Stimulated activated CD4-positive, alpha-beta T cell treated with anti-CD3 and anti-CD28 coated beads, Interleukin-15, amount 100 ng/mL, for 1 hour (primary cell): Measurements from ENCODE around the gene CHAT.

Source experiments
- DNase-seq, 2 donors: peaks; one replicate each; pipeline ENCODE4 v3.0.0-alpha.2; 2020; ENCODE audit warnings: low read depth in 1 of 2, low spot score in 1 of 2

Gene CHAT

DNA sequence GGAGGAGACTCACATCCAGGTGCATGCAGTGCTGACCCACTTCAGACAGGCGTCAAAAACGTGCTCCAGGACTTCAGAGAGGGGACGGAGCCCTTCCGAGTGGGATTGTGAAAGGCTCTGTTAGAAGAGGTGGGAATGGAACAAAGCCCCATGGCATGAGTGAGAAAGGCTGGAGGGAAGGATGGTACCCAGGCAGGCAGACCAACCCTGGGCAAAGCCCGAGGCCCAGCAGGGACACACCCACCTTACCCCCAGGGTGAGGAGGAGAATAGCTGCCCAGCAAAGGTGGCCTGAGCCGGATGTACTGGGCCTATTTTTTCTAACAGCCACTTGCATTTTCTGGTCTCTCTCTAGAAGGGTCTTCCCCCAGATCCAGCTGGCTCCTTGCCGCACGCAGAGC, 14.8 kb downstream of the CHAT start:
- no peak for DNase-seq

GRCh38 chr10:49629431-49629881, 15.6 kb downstream of the CHAT start:
- no peak for DNase-seq

- DNase-seq = no peak
Measured at GRCh38 chr10:49631975-49632374, 18.1 kb downstream of the CHAT start.

- DNase-seq = no peak
Measured at GRCh38 chr10:49632406-49633317, 18.8 kb downstream of the CHAT start.

GRCh38 chr10:49633327-49634068, 19.7 kb downstream of the CHAT start:
- DNase-seq = no peak

GRCh38 chr10:49634069-49634660, 20.3 kb downstream of the CHAT start:
- no peak for DNase-seq

GRCh38 chr10:49642311-49642710, 28.5 kb downstream of the CHAT start:
- no peak for DNase-seq

DNA sequence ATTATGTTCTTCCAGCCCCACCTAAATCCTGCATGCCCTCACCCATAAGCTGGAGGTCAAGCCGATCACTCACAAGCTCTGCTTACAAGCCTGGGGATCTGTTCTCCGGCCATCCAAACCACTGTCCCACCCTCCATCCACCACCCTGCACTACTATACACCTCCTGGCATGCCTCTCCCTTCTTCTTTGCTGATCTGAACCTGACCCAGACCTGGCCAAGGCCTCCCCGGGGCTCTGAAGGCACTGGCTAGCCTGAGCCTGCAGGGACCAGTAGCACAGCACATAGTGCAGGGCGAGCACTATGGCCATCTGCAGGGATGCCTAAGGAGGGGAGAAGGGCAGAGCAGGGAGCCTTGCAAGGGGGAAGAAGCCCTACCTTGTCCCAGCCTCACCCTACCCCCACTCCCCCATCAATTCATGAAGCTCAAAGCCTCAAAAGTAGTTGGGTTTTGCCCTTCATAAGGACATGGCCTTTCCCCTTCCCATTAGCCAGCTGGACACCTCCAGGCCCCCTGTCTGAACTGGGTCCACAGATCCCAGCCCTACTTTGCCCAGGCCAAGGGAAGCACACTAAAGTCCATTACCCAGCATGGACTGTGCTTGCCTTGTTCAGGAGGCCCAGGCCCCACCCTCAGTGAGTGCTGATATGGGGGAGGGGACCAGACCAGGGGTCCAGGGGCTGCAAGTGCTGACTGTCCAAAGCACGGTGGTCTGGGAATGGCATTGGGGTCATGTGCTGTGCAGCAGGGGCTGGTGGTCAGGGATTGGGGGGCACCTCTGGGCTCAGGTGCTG, 29.6 kb downstream of the CHAT start:
- no peak for DNase-seq

DNA sequence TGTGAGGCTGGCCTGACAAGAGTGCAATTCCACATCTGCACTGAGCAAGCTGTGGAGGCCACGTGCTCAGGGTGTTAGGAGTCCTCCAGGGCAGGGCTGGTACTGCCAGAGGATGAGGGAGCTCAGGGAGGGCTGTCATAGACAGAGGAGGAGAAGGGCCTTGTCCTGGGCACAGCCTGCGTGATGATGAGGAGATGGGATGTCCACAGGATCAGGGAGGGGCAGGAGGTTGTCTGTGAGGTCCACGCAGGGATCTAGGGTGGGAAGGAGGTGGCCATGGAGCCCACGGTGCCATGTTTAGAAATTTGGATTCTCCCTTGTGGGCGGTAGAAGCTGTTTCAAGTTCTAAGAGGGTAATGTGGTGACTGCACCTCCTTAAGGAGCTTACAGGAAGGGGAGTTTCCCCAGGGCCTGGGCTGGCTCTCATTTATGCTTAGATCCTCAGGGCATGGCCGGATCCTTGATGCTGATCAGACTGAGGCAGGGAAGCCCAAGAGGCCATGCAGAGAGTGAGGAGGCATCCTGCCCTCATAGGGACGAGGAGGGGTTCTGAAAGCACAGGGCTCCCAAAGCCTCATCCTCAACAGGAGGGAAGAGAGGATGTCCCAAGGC, 30.3 kb downstream of the CHAT start:
- DNase-seq = no peak

- DNase-seq = no peak
Measured at GRCh38 chr10:49645417-49645816, 31.6 kb downstream of the CHAT start.

DNA sequence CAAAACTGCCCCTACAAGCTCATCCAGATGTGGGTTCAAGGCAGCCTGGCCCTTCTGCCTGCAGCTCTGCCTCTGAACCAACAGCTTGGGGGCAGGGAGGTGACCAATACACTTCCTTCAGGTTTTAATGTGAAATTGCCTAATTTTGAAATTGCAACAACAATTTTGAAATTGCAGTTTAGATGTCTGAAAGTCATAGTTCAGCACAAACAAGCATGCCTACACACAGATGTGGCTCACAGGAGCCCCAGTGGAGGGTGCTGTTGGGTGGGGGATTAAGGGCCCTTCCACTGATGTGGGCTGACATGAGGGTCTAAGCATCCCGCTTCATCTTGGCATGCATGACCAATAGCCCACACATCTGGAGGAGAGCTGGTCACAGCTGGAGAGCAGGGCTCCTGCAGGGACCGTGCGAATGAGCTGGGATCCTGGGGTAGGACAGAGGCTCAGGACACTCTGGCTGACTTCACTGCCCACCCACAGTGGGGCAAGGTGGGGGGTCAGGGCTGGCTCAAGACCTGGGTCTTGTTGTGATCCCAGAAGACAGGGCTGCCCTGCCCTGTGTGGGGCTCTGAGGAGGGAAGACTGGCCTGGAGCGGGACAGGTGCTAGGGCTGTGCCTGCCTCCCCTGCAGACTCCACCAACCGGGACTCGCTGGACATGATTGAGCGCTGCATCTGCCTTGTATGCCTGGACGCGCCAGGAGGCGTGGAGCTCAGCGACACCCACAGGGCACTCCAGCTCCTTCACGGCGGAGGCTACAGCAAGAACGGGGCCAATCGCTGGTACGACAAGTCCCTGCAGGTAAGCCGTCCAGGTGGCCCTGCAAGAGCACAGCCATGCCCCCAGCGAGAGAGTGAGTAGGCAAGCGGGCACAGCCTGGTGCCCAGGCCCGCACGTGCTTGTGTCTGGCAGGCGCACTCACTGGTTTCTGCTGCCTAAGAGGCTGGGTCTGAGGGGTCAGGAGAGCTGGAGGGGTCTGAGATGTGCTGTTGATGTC, 32.3 kb downstream of the CHAT start:
- DNase-seq = no peak

GRCh38 chr10:49647554-49647953, 33.7 kb downstream of the CHAT start:
- no peak for DNase-seq

DNA sequence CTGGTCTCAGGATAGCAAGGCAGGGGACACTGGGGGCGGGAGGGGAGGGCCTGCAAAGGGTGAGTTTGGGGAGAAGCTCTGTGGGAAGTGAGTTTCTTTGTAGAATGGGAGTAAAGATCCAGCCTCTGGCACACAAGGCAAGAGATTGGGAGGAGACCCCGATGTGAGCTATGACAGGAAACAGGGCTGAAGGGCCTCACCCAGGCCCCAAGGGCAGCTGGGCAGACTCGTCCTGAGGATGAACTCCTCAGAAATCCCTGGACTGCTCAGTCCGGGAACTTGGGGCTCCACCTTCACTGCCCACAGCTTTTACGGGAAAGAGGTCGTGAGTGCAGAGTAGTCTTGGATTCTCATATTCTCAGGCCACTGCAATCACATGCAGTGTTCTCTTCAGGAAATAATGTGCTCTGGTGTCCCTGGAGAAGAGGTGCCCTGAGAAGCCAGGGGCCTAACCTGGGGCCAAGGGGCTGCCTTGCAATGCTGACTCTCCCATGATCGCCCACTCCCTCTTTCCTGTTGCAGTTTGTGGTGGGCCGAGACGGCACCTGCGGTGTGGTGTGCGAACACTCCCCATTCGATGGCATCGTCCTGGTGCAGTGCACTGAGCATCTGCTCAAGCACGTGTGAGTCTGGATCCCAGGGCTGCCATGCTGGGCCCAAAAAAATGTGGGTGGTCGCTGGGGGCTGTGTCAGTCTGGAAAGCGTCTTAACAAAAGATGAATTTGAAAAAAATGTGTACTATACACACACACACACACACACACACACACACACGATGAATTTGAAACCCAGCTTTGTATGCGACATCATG, 34.4 kb downstream of the CHAT start:
- DNase-seq = no peak

DNA sequence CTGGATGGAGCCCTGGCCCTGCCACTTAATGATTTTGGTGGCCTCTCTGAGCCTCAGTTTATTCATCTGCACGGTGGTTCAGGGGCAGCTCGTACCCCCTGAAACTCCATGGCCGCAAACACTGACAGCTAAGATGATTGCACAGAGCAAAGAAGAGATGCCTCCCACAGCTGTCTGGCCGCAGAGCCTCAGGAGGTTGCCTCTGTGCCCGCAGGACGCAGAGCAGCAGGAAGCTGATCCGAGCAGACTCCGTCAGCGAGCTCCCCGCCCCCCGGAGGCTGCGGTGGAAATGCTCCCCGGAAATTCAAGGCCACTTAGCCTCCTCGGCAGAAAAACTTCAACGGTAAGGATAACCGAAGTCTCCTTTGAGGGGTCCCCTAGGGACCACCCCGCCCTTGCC, 35.5 kb downstream of the CHAT start:
- no peak for DNase-seq

GRCh38 chr10:49649936-49650723, 36.3 kb downstream of the CHAT start:
- DNase-seq = no peak

DNA sequence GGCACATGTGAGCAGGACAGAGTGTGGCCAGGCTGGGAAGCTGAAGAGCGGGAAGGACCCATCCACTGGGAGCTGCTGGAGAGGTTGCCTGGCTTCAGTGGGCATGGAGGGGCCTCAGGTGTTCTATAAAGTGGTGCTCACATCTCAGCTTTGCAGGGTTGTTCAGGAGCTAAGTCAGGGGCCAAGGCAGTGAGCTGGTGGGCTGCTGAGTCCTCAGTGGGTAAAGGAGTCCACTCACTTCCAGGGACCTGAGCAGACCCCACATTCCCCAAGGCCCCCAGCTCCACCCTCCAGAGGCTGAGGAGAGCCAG, 36.8 kb downstream of the CHAT start:
- DNase-seq = no peak

DNA sequence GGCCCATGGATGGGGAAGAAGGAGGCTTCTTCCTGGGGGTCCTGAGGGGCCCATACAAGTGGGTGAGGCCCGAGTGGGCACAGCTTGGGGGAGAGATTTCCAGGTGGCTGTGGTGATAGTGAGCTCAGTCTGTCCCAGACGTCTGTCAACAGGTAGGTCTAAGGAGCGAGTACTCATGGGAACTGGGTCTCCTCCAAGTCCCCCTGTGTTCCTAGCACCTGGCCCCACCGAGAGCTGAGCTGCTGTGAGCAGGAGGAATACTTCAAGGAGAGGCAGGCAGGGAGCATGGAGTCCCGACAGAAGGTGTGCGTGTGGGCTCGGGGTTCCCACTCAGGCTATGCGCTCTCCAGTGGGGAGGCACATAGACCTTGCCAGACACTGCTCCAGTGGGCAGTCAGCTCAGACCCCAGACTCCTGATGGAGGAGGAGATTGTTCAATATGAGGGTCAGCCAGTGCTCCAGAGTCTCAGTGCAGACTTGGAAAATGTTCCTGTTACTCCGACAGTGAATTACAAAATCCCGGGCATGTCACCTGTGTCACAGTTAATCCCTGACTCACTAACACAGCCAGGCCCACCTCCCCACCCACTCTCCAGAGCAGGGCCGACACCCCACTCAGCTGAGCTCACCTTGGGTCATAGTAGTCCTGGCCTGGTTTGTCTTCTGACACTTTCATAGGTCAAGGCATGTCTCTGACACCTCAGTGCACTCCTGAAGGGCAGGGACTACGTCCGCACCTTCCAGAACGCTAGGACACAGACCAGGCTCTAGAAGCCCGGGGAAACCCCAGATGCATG, 37.4 kb downstream of the CHAT start:
- DNase-seq = no peak
